A204.1 (cell line): ENCODE data around the gene KCNG2.
"Not testable (repeated sequence)": the region's sequence is repeated elsewhere in the genome, so short reads cannot be mapped to it uniquely, and the experiment has no call there.

ENCODE experiments used
- FAIRE-seq: peaks from 2 replicates; lab custom pipeline; 2012; peaks lifted over from hg19 to GRCh38; lab: Jason Lieb, UNC

The KCNG2 gene

GRCh38 chr18:79853303-79853992 lies 55.7 kb downstream of the KCNG2 start:
- no peak for FAIRE-seq

GRCh38 chr18:79853993-79854364 lies 56.2 kb downstream of the KCNG2 start:
- no peak for FAIRE-seq

- FAIRE-seq: no peak
Measured at GRCh38 chr18:79855147-79855933, 57.6 kb downstream of the KCNG2 start.

DNA sequence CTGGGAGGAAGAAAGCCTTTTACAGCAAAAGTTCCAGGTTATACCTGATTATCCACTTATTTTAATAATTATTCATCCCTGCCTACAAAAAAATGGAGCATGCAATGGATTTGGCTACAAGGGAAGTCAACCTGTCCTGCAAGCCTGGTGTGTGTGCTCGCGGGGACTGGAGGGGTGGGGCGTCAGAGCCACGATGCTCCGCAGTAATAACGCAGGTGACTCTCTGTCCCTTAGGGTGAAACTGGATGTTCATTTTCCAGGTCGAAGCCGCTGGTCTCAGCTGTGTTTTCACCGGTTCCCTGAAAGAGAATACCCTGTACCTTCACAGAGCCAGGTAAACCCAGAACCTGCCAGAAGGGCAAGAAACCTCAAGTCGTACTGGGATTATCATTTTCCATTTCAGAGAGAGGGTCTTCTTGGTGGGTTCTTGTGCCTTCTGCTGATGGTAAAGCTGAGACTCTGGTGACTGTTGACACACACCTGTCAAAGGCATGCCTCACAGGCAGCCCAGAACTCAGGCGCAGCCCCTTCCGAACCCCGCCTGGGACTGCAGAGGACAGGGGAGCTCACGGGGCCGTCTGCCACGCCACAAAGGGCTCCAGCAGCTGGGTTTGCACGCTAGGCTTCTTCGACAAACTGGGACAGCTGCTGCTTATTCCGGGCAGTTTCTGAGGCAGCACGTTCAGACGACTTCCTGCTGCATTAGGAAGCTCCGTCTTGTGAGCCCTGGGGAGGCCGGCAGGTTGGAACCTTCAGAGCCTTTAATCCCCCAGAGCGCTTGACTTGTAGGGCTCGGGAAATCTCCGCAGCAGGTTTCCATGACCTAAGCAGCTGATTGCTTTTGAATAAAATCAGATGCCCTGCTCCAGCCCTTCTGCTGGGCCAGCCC lies 58.6 kb downstream of the KCNG2 start:
- FAIRE-seq: no peak

GRCh38 chr18:79857082-79857671 lies 59.4 kb downstream of the KCNG2 start:
- FAIRE-seq: no peak

DNA sequence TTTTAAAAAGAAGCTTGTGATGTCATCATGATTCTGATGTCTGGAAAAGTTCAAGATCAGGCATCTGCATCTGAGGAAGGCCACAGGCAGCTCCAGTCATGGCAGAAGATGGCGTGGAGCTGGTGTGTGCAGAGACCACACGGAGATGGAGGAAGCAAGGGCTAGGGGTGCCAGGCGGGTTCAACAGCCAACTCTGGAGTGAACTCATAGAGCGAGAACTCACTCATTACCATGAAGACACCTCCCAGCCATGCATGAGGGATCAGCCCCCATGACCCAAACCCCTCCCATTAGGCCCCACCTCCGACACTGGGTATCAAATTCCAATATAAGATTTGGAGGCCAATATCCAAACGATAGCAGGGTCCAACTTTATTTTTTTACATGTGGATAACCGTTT lies 61.6 kb downstream of the KCNG2 start:
- FAIRE-seq: no peak

DNA sequence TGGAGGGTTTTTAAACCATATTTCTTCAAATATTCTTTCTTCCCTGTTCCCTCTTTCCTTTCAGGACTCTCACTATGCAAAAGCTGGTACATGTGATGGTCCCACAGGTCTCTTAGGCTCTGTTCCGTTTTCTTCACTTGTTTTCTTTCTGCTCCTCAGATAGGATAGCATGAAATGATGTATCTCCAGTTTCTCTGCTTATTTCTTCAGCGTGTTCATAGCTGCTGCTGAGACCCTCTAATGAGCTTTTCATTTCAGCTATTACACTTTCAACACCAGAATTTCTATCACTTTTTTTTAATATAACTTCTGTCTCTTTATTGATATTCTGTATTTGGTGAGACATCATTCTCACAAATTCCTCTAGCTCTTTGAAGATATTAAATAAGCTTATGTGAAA lies 63.9 kb downstream of the KCNG2 start:
- no peak for FAIRE-seq

DNA sequence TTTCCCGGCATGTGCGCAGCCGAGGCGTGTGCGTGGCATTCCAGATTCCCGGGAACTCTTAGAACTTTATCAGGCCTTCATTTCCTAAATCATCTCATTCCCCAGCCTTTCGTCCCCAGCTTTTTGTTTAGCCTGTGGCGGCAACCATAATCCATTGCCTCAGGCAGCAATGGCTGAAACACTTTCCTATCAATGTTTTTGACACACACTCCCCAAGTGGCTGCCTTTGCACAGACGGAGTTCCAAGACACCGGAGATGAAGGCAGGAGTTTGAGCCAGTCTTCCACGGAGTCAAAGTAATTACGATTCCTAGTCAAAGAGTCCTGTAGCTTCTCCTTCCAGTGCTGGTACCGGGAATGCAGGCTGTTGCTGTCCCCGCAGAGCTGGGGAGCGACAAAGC lies 64.8 kb downstream of the KCNG2 start:
- FAIRE-seq: no peak

DNA sequence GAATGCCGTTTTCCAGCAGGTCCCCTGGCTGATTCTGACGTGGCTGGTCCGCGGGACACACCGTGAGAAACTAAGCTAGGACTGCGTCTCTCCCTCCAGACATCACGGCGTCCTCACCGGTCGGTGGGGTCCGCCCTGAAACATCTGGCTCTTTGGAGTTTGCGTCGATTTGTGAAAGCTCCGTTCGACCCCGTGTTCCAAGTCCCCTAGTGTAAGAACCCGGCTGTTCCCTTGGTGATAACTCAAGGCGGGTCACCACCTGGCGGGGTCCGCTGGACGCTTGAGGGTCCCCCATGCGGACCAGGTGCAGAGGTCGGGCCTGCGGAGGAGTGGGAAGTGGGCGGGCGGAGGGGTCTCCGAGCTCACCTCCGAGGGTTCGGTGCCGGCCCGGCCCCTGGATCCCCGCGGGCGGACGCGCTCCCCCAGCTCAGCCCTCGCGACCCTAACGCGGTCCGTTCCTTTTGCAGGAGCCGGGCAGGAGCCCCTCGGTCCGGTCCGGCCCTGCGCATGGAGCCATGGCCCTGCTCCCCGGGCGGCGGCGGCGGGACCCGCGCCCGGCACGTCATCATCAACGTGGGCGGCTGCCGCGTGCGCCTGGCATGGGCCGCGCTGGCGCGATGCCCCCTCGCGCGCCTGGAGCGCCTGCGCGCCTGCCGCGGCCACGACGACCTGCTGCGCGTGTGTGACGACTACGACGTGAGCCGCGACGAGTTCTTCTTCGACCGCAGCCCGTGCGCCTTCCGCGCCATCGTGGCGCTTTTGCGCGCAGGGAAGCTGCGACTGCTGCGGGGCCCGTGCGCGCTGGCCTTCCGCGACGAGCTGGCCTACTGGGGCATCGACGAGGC lies 65.6 kb downstream of the KCNG2 start:
- no peak for FAIRE-seq

DNA sequence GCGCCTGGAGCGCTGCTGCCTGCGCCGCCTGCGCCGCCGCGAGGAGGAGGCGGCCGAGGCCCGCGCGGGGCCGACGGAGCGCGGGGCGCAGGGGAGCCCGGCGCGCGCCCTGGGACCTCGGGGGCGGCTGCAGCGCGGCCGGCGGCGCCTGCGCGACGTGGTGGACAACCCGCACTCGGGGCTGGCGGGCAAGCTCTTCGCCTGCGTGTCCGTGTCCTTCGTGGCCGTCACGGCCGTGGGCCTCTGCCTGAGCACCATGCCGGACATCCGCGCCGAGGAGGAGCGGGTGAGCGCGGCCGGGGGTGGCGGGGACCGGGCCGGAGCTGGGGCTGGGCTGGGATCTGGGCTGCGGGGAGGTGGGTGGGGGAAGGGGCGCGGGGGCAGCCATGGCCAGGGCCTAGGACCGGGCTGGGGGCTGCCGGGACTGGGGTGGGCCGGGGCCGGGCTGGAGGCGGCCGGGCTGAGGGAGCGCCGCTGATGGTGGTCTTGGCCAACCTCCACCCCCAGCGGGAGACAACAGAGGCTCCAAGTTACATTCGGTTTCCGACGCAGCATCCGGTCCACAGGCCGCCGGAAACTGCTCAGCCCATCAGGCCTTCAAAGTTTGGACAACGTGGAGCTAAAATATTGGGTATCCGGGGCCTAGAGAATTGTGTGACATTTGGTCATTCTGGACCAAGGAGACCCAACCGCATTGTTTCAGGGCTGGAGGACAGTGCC lies 66.4 kb downstream of the KCNG2 start:
- no peak for FAIRE-seq

GRCh38 chr18:79864955-79865354 lies 67.2 kb downstream of the KCNG2 start:
- FAIRE-seq: not testable (repeated sequence)

GRCh38 chr18:79865951-79866350 lies 68.2 kb downstream of the KCNG2 start:
- FAIRE-seq: not testable (repeated sequence)

- FAIRE-seq: no peak
Measured at GRCh38 chr18:79866889-79867574, 69.3 kb downstream of the KCNG2 start.

GRCh38 chr18:79867666-79868065 lies 69.9 kb downstream of the KCNG2 start:
- FAIRE-seq: no peak

GRCh38 chr18:79868168-79868784 lies 70.5 kb downstream of the KCNG2 start:
- FAIRE-seq: no peak

GRCh38 chr18:79868811-79869541 lies 71.2 kb downstream of the KCNG2 start:
- no peak for FAIRE-seq

DNA sequence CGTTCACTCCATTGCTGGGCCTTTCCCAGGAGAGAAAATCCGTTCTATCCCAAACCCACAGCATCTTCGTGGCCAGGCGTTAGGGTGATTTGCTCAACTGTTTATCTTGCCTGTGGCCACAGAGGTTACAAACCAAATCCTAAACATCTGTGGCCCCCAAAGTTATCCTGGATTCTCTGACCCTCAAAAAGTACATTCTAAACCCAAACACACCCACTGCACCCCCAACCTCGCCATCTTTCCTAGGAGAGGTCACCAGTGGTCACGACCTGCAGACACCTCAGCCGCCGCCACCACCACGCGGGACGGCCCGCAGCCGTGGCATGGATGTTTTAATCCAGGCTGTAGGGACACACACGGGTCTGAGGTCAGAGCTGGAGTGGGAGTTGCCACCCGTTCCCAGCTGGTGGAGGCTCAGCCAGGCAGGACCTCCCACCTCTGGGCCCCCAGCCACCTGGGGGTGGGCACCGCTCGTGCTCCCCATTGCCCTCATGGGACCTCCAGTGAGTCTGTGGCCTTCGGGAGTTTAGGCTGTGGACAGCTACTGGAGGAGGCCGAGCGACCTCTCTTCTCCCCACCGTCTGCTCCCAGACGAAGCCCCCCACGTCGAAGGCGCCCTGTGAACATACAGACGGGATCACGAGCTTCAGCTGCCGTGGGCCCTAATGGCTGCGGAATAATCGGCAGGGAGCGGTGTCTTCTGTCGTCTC lies 72.0 kb downstream of the KCNG2 start:
- FAIRE-seq: no peak

DNA sequence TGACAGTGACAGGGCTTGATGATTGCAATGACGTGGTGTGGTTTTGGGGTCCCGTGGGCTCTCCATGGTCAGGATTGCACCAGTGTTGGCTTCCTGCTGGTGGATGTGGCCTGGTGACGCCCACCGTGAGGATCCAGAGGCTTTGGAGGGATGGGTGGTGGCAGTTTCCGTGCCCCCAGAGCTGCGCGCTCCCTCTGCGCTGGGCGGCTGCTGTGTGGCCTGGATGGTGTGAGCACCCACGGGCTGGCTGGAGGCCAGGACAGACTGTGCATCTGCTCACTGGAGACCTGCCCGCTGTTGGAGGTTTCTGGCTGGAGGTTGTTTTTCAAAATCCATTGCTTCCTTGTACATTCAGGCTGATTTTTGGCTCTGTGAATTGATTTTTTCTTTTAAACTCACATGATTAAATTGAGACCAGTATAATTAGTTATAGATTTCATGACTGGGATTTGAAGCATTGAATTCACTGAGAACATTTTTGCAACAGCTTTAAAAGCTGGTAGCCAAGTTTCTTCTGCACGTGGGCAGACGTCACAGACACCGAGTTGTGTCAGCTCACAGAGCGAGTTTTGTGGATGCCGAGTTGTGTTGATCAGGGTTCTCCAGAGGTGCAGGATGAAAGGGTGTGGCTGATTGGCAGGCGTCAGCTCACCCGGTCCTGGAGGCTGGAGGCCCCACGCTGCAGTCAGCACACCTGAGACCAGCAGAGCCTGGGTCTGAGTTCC lies 72.7 kb downstream of the KCNG2 start:
- no peak for FAIRE-seq
